NOMO-1 treated with DMSO at 0.1 percent for 48 hours (cell line): ENCODE measurements around the gene TSTD2.

Experiments used
- DNase-seq: peaks from one replicate; lab custom pipeline; 2025; ENCODE audit not compliant: unreplicated experiment; lab: John Stamatoyannopoulos, UW

Gene TSTD2

DNA sequence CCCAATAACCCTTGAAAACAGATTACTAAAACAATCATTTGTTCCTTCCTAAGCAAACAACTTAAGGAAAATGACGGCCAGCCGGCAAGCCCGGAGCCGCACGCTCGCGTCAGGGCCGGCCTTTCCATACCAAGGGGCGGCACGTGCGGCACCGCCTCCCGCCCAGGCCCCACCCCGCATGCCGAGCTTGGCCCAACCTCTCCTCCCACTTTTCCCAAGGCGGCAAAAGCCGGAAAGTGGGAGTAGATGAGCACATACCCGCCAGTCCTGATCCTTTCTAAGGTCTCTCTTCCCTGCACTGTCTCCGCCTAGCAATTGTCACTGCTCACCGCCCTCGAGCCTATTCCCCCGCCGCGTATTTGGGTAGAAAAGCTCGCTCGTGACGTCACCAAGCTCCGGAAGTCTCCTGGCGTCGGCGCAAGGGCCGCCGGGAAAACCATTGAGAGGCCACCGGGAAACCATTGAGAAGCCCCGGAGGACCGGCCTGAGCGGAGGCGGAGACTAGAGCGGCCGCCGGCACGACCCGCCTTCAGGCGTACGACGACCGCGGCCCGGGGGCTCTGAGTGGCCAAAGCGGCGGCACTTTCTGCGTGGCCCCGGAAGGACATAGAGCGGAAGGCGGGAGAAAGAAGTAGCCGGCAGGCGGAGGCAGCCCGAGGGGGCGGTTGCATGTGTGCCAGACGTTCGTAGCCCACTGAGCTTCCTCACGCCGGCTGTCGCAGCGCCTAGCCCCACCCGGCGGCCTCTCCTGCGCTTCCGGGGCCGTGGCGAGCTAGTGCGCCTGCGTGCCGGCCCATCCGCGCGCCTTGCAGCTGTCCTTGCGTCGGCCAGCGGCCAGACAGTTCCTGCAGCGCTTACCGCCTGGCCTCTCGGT lies at the start of gene TSTD2, which contains the start of gene NCBP1:
TSS of gene TSTD2 (minus strand) at position 384 of the 874 bp plus-strand sequence. CDS start 5,806 bp downstream, outside the sequence.
TSS of gene NCBP1 (plus strand) at position 837 of the 874 bp plus-strand sequence. CDS start 61 bp downstream, outside the sequence.
- DNase-seq, result peak; percentile 99

DNA sequence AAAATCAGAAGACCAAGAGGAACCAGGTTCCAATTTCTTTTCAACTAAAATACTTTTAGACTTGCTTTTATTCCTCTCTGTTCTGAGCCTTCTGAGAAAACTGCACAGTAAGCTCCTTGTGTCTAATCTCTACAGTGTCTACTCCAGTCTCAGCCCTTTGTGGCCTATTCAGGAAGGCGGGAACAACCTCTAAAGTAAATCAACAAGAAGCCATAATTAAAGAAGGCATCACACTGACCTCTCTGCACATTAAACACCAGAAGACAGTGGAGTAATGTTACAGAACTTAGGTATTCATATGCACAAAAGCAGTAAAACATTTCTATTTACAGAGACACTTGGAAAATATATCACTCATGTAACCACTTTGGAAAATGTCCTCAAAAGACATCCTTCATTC lies 49.1 kb upstream of the TSTD2 start:
- no peak for DNase-seq

- no peak for DNase-seq
These were observed 42.5 kb upstream of the TSTD2 start for GRCh38 chr9:97675655-97676054.

DNA sequence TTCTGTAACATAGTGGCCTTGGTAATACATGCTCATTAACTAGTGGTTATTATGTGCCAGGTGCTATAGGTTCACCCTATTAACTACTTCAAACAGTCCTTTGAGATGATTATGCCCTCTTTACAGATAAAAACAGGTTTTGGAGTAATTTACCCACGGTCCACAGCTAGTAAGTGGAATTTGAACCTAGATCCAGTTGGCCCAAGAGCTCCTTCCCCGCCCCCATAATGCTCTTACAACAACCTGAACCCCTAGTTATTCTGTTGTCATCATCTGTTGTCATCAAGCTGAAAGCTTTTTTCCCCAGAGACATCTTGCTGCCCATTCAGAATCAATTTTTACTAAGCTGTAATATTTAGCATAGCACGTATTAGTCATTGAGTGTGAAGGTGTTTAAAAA lies 40.8 kb upstream of the TSTD2 start:
- no peak for DNase-seq

GRCh38 chr9:97672403-97672802 lies 39.2 kb upstream of the TSTD2 start:
- DNase-seq, result no peak

DNA sequence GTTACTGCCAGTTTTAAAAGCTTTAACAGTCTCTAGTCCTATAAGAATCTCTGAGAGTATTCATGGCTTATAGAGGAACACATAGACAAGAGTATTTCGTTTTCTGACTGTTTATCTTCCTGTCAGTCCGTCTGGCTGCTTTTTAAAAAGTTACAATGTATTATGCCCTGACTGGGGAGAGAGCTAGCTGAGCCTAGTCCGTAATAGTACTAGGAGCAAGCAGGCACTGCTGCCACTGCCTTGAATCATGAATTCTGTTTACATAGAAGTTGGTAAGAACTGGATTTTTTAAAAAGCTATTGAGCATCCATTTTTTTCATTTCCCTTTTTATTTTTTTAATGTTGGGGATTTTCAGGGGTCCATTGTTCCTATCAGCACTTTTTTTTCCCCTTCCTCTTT lies 37.4 kb upstream of the TSTD2 start:
- DNase-seq, result no peak

GRCh38 chr9:97668485-97668884 lies 35.3 kb upstream of the TSTD2 start:
- no peak for DNase-seq

DNA sequence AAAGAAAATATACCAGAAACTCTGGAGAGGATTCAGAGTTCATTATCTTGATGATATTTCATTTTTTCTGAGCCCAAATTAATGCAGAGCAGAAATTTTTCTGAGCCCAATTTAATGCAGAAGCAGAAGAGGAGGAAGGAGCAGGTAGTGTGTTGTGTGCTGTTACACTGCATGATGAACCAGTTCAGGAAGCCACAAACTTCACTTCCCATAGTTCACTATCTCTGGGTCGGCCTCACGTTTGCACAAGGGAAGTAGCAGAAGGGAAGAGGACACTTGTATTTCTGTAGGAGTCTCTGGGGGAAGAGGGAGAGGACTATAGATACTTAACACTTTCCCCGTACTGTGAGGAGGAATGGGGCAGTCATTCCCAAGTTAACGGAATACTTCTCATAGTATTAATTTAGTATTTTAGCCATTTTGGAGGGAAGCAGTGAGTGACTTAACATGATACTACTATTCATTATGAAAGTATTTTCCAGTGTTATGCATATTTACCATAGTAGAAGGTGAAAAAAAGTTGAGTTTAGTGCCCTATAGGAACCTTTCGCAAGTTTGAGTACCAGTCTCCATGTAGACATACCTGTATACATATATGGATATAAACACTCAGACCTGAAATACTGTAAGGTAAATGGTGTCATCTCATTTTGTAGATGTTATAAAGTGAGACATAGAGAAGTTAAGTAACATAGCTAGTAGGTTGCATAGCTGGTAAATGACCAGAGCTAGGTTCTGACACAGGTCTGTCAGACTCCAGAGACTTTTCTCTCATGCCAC lies 33.9 kb upstream of the TSTD2 start:
- DNase-seq, result peak; percentile 11

DNA sequence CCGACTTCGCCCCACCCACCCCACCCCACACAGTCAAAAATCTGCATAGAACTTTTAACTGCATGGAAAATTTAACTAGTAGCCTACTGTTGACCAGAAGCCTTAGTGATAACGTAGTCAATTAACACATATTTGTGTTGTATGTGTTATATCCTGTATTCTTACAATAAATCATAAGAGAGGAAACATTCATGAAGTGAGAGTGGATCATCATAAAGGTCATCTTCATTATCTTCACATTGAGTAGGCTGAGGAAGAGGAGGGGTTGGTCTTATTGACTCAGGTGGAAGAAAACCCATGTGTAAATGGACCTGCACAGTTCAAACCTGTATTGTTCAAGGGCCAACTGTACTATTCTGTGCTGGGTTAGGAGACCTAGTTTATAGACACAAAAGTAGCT lies 32.6 kb upstream of the TSTD2 start:
- DNase-seq, result no peak

DNA sequence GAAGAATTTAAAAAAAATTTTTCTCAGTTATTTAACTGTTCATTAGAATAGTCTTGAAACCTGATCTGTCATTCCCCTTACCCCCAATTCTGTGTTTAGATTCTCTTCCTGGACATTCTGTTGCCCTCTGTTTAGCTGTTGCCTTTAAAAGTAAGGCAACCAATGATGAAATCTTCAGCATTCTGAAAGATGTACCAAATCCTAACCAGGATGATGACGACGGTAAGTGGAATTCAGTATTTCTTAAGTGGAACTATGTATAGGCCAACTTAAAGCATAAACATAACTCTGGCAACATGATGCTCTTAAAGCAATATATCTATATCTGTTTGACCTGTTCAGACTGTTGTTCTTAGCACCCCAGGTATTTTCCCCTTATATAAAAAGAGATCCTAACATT lies 27.7 kb upstream of the TSTD2 start:
- no peak for DNase-seq

DNA sequence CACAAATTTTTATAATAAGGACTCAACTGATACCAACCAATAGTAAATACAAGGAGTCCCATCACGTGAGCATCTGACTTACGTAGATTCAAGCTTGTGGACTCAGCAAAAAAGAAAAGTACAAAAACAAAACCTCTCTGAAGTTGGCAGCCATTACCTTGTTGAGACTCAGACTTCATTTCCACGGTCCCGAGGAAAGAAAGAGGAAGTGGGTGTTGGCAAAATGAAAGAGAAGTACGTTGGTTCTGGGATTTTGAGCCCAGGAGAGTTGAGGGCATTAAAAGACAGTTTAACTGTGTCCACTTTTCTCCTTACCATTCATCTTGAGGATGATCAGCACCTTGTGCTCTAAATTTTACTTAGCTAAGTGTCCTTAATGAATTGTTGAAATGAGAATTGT lies 27.2 kb upstream of the TSTD2 start:
- DNase-seq, result peak; percentile 53

DNA sequence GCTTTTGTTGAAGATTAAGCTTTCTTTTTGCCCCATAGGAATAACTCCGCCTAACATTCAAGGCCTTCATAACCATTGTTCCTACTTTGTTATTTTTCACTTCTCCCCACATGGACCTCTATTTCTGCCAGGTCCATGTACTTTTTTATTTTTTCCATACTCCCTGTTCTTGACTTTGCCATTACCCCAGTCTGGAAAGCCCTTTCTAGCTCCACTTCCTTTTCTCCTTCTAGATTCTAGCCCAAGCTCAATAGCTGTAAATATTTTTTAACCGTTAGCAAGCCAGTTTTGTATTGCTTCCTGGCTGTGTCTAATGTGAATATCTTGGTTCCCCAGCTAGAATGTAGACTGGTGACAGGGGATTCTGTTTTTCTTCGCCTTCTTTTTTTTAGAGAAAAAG lies 26.6 kb upstream of the TSTD2 start:
- no peak for DNase-seq

- DNase-seq, result no peak
These were observed 25.5 kb upstream of the TSTD2 start for GRCh38 chr9:97658707-97659106.

DNA sequence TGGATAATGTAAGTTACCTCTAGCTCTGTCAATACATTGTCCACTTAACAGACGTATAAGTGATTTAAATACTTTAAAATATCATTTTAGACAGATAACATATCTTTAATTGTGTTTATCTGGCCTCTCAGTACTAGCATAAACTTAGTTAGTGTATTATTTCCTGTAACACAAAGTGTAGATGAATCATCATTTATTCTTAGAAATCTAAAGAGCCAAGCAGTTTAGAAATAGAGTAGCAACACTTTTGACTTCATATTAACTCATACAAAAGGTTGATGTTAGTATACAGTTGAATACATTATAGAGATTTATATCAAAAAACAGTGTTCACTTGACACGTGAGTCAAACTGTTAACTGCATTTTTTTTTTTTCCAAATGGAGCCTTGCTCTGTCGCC lies 18.5 kb upstream of the TSTD2 start:
- DNase-seq, result no peak

DNA sequence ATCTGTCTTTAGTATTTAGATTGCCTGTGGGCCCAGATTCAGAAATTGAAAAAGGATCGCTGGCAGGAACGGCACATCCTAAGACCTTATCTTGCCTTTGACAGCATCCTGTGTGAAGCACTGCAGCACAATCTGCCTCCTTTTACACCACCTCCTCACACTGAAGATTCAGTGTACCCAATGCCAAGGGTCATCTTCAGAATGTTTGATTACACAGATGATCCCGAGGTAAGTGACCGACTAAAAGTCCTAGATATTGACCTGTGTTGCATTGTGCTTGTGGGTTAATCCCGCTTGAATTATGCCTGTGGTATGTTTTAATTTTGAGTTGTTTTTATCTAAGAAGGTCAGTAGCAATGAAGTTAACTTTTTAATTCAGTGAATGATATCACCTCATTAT lies 14.8 kb upstream of the TSTD2 start:
- no peak for DNase-seq

GRCh38 chr9:97645720-97646119 lies 12.6 kb upstream of the TSTD2 start:
- DNase-seq, result no peak

DNA sequence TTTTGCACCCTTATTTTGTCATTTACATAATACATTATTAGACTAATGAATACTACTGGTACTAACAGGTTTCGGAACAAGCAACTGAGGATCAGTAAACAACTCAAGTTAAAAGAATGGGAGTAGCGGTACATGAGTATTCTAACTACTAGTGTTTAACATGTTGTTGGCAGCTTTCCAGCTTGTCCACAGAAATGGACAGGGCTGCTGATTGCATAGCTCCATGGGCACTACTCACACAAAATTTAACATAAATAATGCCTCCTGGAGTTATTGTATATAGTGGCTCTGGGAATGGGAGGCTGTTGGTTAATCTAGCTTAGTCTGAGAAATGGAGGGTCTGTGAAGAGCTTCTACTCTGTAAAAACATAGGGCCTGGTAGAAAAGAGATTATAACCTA lies 7.2 kb upstream of the TSTD2 start:
- DNase-seq, result no peak

- DNase-seq, result no peak
These were observed 5.5 kb upstream of the TSTD2 start for GRCh38 chr9:97638666-97639065.

- DNase-seq, result no peak
These were observed 3.7 kb upstream of the TSTD2 start for GRCh38 chr9:97636903-97637302.

DNA sequence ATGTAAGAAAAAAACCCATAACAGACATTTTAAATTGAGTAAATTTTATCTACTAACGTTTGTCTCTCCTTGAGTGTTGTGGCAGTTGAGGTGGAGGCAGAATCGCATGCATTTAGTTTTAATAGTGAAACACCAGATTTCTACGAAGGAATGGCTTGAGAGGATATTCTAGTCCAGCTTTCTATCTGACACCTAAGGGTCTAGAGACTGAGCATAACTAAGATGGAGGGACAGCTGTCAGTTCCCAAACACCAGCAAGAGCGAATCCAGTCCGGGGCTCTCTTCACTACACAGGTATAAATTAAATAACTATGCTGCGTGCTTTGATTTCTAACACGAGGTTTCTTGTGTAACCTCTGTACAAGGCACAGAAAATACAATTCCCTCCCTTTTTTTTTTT lies 1.9 kb upstream of the TSTD2 start:
- DNase-seq, result no peak

- DNase-seq, result peak; percentile 14
These were observed 807 bp upstream of the TSTD2 start for GRCh38 chr9:97633859-97634490.
